HepG2 (cell line): ENCODE data around the gene ELMO2. TPM values are rescaled to one million over a fixed set of nuclear protein-coding genes. Genes with fewer than 3 reads are reported as not detected.

Source experiments
- ARID4A ChIP-seq: sonication (generic); formaldehyde crosslinking; IDR thresholded peaks from 2 replicates; pipeline ENCODE4 v1.5.0; 2020; ENCODE audit warnings: mild to moderate bottlenecking, missing genetic modification reagents, borderline replicate concordance
- ARNT2 ChIP-seq: sonication (generic); formaldehyde crosslinking; IDR thresholded peaks from 2 replicates; pipeline ENCODE4 v1.8.0; 2022; ENCODE audit warnings: mild to moderate bottlenecking, low read depth, missing genetic modification reagents, moderate library complexity
- EP300 ChIP-seq, 3 experiments: sonication (generic) in 1 of 3; formaldehyde crosslinking in 1 of 3; IDR thresholded peaks; 2 replicates each; pipeline versions ENCODE4 v1.5.1 to v1.6.1; 2011 to 2020; ENCODE audit warnings: low read depth in 2 of 3, low read length in 2 of 3, borderline replicate concordance in 1 of 3, improper control_type of control experiment in 1 of 3, mild to moderate bottlenecking in 1 of 3, missing genetic modification reagents in 1 of 3, moderate library complexity in 1 of 3
- FIP1L1 ChIP-seq: fragments of 200-400 bp; formaldehyde crosslinking; IDR thresholded peaks from 2 replicates; pipeline ENCODE4 v1.6.1; 2018; ENCODE audit warnings: low read depth, mild to moderate bottlenecking, low read length, moderate library complexity, borderline replicate concordance; ENCODE audit not compliant: insufficient read depth
- LCORL ChIP-seq, 2 experiments: fragments of 450-650 bp in 1 of 2; sonication (generic) in 1 of 2; formaldehyde crosslinking in 1 of 2; IDR thresholded peaks; 2 replicates each; pipeline versions ENCODE4 v1.5.0 to v1.6.1; 2017 to 2020; ENCODE audit warnings: antibody characterized with exemption in 1 of 2, missing genetic modification reagents in 1 of 2
- SMYD3 ChIP-seq: sonication (generic); formaldehyde crosslinking; IDR thresholded peaks from 2 replicates; pipeline ENCODE4 v1.8.1; 2023; ENCODE audit warnings: mild to moderate bottlenecking, missing genetic modification reagents
- ZBED4 ChIP-seq: sonication (generic); formaldehyde crosslinking; IDR thresholded peaks from 2 replicates; pipeline ENCODE4 v1.4.0; 2020; ENCODE audit warnings: missing genetic modification reagents, borderline replicate concordance
- ZBTB14 ChIP-seq: sonication (generic); formaldehyde crosslinking; IDR thresholded peaks from 2 replicates; pipeline ENCODE4 v1.4.0; 2020; ENCODE audit warnings: missing genetic modification reagents
- ZFP37 ChIP-seq: sonication (generic); formaldehyde crosslinking; IDR thresholded peaks from 2 replicates; pipeline ENCODE4 v1.4.0; 2020; ENCODE audit warnings: missing genetic modification reagents, borderline replicate concordance
- ZFP91 ChIP-seq: sonication (generic); formaldehyde crosslinking; IDR thresholded peaks from 2 replicates; pipeline ENCODE4 v1.9.0; 2022; ENCODE audit warnings: missing genetic modification reagents, mild to moderate bottlenecking, borderline replicate concordance
- ZFY ChIP-seq: sonication (generic); formaldehyde crosslinking; IDR thresholded peaks from 2 replicates; pipeline ENCODE4 v1.4.0; 2020; ENCODE audit warnings: missing genetic modification reagents
- ZNF224 ChIP-seq: sonication (generic); formaldehyde crosslinking; IDR thresholded peaks from 2 replicates; pipeline ENCODE4 v1.5.0; 2020; ENCODE audit warnings: mild to moderate bottlenecking, missing genetic modification reagents
- ZNF335 ChIP-seq: sonication (generic); formaldehyde crosslinking; IDR thresholded peaks from 2 replicates; pipeline ENCODE4 v1.4.0; 2020; ENCODE audit warnings: missing genetic modification reagents
- ZNF746 ChIP-seq: sonication (generic); formaldehyde crosslinking; IDR thresholded peaks from 2 replicates; pipeline ENCODE4 v1.8.0; 2022; ENCODE audit warnings: mild to moderate bottlenecking, missing genetic modification reagents
- ZNF792 ChIP-seq: IDR thresholded peaks from 2 replicates; pipeline ENCODE4 v1.6.1; 2016
- ZSCAN9 ChIP-seq: IDR thresholded peaks from 2 replicates; pipeline ENCODE4 v1.6.1; 2016; ENCODE audit warnings: borderline replicate concordance
- polyA plus RNA-seq, 8 experiments: library from polyadenylated mRNA; depleted of rRNA in 3 of 8; stranded (reverse) in 7 of 8; unstranded in 1 of 8; fragments of >200 nt; fragmentation: Illumina TruSeq in 4 of 8; extraction: Trizol in 4 of 8; gene quantifications; 2 replicates each; pipeline versions ENCODE4 v1.2.1 to v1.2.3, GENCODE V29; 2011 to 2016; ENCODE audit warnings: low read depth in 4 of 8, missing spikeins in 1 of 8, mixed read lengths in 1 of 8; ENCODE audit not compliant: insufficient read depth in 1 of 8
- total RNA-seq, 5 experiments: library from RNA; depleted of rRNA; stranded (reverse); fragments of >200 nt; fragmentation: Illumina TruSeq; extraction: Trizol; gene quantifications; 2 replicates each; pipeline ENCODE4 v1.2.3, GENCODE V29; 2016; ENCODE audit warnings: low read depth in 1 of 5

The ELMO2 gene
- total and polyA plus RNA-seq, 2 of the 13 experiments (the other 11 are each of a cell fraction or from before 2014, with no cell fraction given): 30.6 to 35.7 TPM

- TF ChIP-seq ARID4A (CRISPR knock-in tag) (peak; percentile 94), EP300 (IDR thresholded peaks at IDR 0.05; ENCODE audit: low read depth in 2 of 2, low read length in 2 of 2) (peak in 1 of 2 experiments; percentile 17; a peak in 1 of 4 replicates), EP300 (CRISPR knock-in tag; IDR thresholded peaks at IDR 0.05; ENCODE audit: borderline replicate concordance) (no peak), ZBED4 (CRISPR knock-in tag) (peak; percentile 87; the same call in 1 of the 2 replicates), ZFP37 (CRISPR knock-in tag) (0 out of 2 replicates have a peak, but pooled peaks have one; percentile 82), ZNF224 (CRISPR knock-in tag) (peak; percentile 89), ZSCAN9 (peak; percentile 50; the same call in 1 of the 2 replicates), ZNF335 (CRISPR knock-in tag) (peak; percentile 58; the same call in 1 of the 2 replicates), ZBTB14 (CRISPR knock-in tag) (peak; percentile 53), ARNT2 (peak; percentile 64), ZNF792 (CRISPR knock-in tag) (peak; percentile 23), ZNF746 (peak; percentile 95), SMYD3 (CRISPR knock-in tag) (peak; percentile 79; the same call in 1 of the 2 replicates), ZFP91 (CRISPR knock-in tag) (peak; percentile 100), LCORL (IDR thresholded peaks at IDR 0.05) (no peak; the same call in 1 of the 2 replicates), LCORL (CRISPR knock-in tag; IDR thresholded peaks at IDR 0.05) (peak; percentile 52; the same call in 1 of the 2 replicates), FIP1L1 (0 out of 2 replicates have a peak, but pooled peaks have one; percentile 34), ZFY (CRISPR knock-in tag) (peak; percentile 100)
Observed at GRCh38 chr20:46406200-46406985, at the start of gene ELMO2 (continued).
